Embryonic facial prominence (tissue), 1 donor: ENCODE measurements around the gene ABCA13.

Experiments
- DNase-seq: peaks from one replicate; pipeline ENCODE4 v3.0.0-alpha.2; 2016; ENCODE audit errors: extremely low spot score

ABCA13 gene

GRCh38 chr7:48634116-48634632 lies 462.9 kb downstream of the ABCA13 start:
- DNase-seq, result no peak

DNA sequence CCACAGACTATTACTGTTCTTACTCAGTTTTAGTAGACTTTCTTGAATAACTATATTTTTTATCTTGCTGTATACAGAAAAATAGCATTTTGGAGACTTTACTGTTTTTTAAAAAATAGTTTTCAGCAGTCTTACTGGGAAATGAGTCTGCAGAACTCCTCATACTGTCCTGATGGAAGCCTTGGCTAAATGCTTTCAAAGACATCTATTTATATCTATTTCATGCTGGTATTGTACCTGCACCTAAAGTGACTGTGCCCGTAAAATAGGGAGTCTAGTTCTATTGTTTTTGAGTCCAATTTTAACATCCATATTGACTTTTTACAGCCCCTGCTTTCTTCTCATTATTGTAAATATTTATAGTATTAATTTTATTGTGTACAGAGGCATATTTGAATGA lies 464.5 kb downstream of the ABCA13 start:
- DNase-seq, result no peak

DNA sequence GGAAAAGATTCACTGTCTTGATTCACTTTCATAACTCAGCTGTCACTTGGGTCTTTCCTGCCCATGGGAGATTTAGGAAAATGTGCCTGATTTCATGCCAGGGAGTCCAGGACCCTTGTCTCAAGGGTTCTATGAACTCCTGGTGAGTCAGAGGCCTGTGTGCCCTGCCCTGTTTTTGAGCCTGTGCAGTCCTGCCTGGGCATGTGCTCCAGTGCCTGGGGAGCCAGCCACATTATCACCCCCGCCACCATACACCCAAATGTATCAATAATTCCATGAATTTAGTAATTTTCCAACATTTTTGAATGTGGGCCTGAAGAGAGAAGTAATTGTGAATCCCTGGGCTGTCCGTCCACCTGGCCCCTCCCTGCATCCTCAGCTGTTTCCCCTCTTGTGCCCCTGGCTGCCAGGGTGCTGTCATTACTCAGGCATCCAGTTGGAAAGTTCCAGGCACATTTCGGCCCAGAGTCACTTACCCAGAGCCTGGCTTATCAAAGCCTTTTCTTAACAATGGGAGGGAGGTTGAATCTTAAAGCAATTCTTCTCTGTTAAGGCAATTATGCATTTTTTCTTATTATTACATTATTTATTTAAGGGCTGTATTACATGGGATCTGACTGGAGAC lies 465.2 kb downstream of the ABCA13 start:
- DNase-seq, result no peak

DNA sequence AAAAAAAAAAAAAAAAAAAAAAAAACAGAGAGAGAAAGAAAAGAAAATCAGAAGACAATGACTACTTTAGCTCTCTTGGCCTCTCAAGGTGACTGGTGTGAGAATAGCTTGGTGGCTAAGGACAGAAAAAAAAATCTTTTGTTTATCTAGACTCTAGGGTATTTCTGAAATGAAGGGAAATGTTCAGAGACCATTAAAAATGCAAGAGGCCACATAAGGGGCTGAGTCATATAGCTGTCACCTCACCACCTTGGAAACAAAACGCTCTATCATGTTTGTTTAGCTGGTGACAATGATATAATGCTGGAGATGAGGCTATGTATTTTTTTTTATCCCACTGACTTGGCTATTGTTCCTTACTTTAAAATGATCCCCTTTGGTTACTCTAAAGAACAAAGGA lies 466.1 kb downstream of the ABCA13 start:
- no peak for DNase-seq

DNA sequence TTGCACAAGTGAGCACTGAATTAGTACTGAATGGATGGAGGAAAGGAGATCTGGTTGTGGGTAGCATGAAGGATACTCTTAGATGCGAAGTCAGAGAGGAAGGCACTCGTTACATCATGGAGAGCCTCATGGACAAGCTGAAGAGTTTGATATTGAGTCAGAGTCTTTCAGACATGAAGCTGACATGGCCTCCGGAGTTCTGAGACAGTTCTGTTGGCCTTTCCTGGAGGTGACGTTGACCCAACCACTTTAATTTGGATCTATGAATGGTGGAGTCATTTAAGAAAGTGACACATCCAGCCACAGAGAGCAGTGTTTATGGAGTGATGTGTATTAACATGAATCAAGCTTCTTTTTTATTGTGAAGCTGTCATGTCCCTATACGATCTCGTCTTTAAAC lies 466.8 kb downstream of the ABCA13 start:
- no peak for DNase-seq

GRCh38 chr7:48643431-48644013 lies 472.3 kb downstream of the ABCA13 start:
- no peak for DNase-seq

DNA sequence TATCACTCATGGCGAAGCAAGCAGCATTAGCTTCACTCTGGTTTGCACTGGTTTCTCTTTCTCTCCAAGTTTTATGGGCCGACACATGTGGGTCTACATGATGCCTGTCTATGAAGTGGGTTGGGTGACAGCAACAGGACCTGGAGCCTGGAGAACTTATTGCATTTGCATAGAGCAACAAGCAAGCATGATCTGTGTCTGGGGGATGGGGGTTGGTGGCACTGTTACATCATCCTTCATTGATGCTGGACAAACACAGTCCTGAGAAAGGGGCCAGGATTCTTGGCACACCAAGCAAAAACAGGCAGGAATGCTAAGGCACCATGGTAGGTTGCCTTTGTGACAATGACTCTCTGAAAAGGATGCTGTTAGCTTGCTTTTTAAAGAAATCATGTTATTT lies 486.9 kb downstream of the ABCA13 start:
- no peak for DNase-seq

- DNase-seq, result no peak
These were observed 489.1 kb downstream of the ABCA13 start for GRCh38 chr7:48660306-48660870.

DNA sequence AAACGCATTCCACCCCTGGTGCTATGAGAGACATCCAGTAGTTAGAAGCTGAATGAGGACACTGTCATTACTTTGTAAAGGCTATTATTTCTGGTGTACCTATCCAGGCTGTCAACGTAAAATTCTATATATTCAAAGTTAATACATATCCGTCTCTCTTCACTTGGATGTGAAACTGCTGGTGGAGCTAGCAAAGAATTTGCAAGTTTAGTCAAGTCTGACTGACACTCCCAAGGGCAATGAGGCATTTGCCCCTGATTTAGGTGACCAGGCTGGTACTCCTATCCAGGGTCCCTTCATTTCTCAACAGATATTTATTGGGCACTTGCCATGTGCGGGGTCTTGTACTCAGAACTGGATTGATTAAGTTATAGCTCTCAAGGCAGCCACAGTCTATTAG lies 493.0 kb downstream of the ABCA13 start:
- DNase-seq, result no peak

DNA sequence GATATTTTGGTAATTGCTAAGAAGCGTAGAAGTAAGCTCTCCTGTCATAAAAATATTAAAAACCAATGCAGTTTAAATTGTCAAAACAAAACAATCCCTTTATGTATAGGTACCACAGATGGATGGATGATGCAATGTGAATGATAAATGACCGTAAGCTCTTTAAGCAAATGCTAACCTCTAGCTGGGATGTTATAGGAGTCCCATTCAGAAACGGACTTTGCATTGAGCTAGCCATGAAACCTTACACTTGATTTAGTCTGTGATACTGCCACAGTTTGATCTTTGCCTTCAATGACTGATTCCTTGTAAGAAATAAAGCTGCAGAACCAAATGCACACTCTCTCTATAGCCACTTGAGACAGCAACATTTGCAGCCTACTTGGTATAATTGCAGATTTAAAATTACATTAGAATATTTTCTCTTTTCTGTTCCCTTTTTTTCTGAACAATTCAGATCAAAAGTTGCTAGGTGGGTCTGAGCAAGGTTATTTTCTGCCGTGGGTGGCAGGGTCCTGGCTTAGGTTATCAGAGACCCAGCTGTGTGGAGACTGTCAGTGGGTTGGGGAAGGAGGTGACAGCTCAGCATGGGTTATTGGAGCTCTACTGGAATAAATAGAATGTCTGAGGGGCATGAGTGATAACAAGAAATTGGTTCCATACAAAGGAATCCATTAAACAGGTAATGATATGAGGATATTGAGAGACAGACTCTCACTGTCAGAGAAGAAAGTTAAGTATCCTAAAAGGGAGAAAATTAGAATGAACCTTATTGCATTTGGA lies 494.3 kb downstream of the ABCA13 start:
- DNase-seq, result no peak

DNA sequence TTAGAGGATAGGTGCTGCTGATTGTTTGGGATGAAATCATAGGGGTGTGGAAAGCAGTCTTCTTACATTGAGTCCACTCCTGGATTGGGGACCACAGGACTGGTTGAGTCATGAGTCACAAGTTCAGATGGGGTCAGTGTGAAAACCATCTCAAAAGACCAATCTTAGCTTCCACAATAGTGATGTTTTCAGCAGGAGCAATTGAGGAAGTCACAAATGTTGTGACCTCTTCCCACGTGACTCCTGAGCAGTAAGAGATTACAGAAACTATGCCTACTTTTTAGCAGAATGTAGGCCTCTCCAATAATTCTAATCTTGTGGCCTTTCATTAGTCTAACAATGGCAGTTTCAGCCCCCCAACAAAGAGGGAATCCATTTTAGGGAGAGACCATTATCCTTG lies 496.1 kb downstream of the ABCA13 start:
- no peak for DNase-seq

- no peak for DNase-seq
These were observed 500.4 kb downstream of the ABCA13 start for GRCh38 chr7:48671656-48672055.

DNA sequence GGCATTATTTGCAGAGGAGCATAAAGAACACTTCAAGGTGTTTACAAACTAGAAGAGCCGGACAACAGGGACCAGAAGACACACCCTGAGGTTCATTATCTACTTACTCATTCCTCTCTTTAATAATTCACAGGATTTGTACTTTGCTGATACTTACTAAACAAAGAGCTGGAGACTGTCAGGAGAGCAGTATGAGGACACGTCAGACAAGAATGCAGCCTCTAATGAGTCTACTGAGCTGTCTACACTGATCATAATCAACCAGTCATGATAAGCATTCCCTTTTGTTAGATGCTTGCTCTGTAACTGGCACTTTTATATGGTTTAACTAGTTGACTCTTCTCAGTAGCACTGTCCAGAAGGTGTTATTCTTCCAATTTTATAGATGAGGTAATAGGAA lies 509.7 kb downstream of the ABCA13 start:
- DNase-seq, result no peak

DNA sequence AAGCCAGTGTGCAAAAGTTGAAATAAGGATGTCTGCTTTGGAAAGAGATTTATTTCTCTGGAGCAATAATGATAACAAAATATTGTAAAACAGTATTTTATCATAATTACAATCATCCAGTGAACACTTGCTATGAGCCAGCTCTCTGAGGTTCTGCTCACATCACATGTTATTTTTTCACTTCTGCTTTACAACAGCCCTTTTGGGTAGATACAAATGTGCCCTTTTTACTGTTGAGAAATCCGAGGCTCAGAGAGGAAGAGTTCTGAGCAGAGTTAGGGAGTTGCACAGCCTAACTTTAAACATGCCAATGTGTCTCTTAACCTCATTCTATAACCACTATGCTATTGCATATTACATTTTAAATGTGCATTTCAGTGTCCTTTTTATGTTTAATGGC lies 520.5 kb downstream of the ABCA13 start:
- no peak for DNase-seq
